GM19193 (cell line): ENCODE measurements around the gene OSBP2.

ENCODE experiments used
- POLR2A ChIP-seq: IDR thresholded peaks from 4 replicates; pipeline ENCODE4 v1.6.1; 2011; ENCODE audit not compliant: insufficient read depth, insufficient read length; ENCODE audit errors: extremely low read depth

The OSBP2 gene

DNA sequence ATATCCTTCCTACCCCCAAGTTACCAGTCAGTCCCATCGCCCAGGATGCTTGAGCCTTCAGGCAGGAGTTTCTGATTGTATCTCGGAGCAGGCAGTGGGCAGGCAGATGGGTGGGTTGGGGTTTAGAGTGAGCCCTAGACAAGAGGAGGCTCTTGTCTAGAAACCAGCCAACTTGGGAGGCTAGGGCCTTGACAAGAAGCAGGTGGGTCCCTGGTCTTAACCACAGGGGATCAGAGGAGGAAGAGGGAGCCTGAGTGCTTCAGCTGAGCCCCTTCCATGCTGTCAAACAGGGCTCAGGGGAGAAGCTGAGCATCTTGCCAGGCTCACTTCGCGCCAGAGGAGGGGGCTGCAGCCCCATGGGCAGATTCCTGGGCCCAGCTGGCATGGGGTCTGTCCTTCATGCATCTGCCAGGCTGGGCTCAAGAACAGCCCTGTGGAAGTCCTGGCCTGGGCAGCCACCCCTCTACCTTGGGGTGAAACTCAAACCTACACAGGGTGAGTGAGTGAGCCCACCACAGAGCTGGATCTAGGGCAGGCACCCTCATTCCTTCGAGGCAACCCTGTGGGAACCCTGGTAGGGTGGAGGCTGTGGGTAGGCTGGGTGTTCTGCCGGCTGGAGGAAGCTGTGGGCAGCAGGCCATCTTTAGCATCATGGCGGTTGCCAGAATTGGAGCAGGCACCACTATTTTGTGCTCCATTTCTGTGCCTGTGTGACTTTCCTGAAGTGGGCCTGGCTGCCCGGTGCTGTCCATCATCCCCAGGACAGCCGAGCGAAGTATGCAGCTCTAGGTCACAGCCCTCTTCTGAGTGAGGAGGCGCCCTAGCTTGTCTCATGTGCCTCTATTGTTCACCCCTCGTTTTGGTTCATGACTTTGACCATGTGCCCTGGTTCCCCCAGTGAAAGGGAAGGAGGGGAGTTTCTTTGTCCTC is 165.8 kb downstream of the OSBP2 start:
- TF ChIP-seq POLR2A = no peak

- TF ChIP-seq POLR2A = no peak
Measured at GRCh38 chr22:30861131-30861530, 166.5 kb downstream of the OSBP2 start.

- TF ChIP-seq POLR2A = no peak
Measured at GRCh38 chr22:30861688-30862552, 167.2 kb downstream of the OSBP2 start.

- TF ChIP-seq POLR2A = no peak
Measured at GRCh38 chr22:30863081-30863833, 168.6 kb downstream of the OSBP2 start.

- TF ChIP-seq POLR2A = no peak
Measured at GRCh38 chr22:30864441-30865420, 170.1 kb downstream of the OSBP2 start.

- TF ChIP-seq POLR2A = no peak
Measured at GRCh38 chr22:30865656-30866055, 171.0 kb downstream of the OSBP2 start.

- no peak for TF ChIP-seq POLR2A
Measured at GRCh38 chr22:30866216-30866615, 171.5 kb downstream of the OSBP2 start.

DNA sequence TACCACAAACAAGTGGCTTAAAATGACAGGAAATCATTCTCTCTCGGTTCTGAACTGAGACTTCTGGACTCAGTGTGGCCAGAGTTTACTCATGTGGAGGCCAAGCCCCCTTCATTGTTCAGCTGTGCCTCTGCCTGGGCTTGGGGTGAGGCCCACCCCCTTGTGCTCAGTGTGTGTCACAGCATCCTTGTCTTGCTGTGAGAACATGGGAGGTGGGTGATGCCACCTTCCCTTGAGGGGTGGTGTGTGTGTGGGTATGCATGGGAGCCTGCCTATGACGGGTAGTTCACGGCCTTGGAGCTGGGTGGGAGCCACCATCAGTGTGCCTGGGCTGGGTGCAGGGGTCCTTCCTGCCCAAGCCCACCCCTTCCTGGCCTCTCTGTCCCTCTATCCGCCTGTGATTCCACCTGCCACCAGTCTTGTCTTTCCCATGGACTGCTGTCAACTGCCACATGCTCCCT is 172.2 kb downstream of the OSBP2 start:
- no peak for TF ChIP-seq POLR2A

GRCh38 chr22:30867746-30868662 is 173.3 kb downstream of the OSBP2 start:
- TF ChIP-seq POLR2A = no peak

- no peak for TF ChIP-seq POLR2A
Measured at GRCh38 chr22:30868663-30869385, 174.2 kb downstream of the OSBP2 start.

GRCh38 chr22:30869667-30870395 is 175.2 kb downstream of the OSBP2 start:
- no peak for TF ChIP-seq POLR2A
